ENCODE results near the gene MSH6.

MSH6 gene

DNA sequence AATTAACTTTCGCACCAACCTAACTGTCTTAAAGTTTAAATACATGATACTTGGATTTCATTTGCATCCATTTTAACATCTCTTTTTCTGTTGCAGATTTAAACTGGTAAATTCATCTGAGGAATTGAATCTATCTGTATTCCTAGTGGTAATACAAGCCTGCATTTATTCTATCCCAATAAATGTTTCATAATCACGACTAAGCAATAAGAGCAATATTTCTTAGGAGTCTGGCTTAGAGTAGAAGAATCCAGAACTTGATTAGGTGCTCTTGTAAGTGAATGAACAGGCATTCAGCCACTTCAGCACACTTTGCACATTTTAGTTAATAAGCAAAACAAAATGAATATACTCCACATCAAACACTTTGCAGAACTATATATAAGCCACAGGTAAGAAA lies 27.0 kb downstream of the MSH6 start:
- H3K4ac ChIP-seq (ENCODE audit: low read depth, low read length), result no peak overlapping the region
- no peak overlapping the region for H4K8ac ChIP-seq (ENCODE audit: low read depth, low read length)
- H2BK120ac ChIP-seq (ENCODE audit: insufficient read depth, low read length, poor library complexity), result no peak overlapping the region
- no peaks in the 10 kb centered on the region for H3K79me2 ChIP-seq (ENCODE audit: control insufficient read depth, insufficient read depth, low read length, poor library complexity)
- WGBS (ENCODE audit: extremely low coverage, insufficient coverage, insufficient read length), result no CpG with 5 or more reads among the region's 2 CpGs
- no peak overlapping the region for H2AK5ac ChIP-seq (ENCODE audit: low read length)
- no peak overlapping the region for H3K18ac ChIP-seq (ENCODE audit: low read length)
- no peak overlapping the region for H4K91ac ChIP-seq (ENCODE audit: low read depth, low read length)
- H2AFZ ChIP-seq (ENCODE audit: insufficient read depth, low read length, poor library complexity), result no peak overlapping the region
- no peaks in the 10 kb centered on the region for H3K4me1 ChIP-seq (ENCODE audit: control insufficient read depth in 1 of 2, insufficient read depth in 2 of 2, low read length in 2 of 2)
- no peak overlapping the region for H3K23ac ChIP-seq (ENCODE audit: low read length)
- no peaks in the 10 kb centered on the region for H3K27me3 ChIP-seq (ENCODE audit: insufficient read depth, low read length)
- no peak overlapping the region for H3K27ac ChIP-seq (ENCODE audit: low read depth, low read length)
- H3K9me3 ChIP-seq (ENCODE audit: insufficient read depth, low read depth, low read length), result no peaks in the 10 kb centered on the region
- no peak overlapping the region for H3K4me3 ChIP-seq (ENCODE audit: low read depth, low read length)
- H2BK5ac ChIP-seq (ENCODE audit: low read depth, low read length, poor library complexity), result no peak overlapping the region
- no peak overlapping the region for H3K14ac ChIP-seq (ENCODE audit: low read length)
- peaks cover 15 to 16% of the 10 kb centered on the region in 2 experiments for H3K36me3 ChIP-seq (ENCODE audit: control insufficient read depth in 1 of 2, insufficient read depth in 2 of 2, low read length in 2 of 2)
- no peak overlapping the region for H2BK12ac ChIP-seq (ENCODE audit: low read length)
- H3K9ac ChIP-seq (ENCODE audit: low read length), result no peak overlapping the region
- H4K12ac ChIP-seq (ENCODE audit: low read depth, low read length), result no peak overlapping the region
- no peak for DNase-seq
- no peaks in the 10 kb centered on the region for H3K79me1 ChIP-seq (ENCODE audit: low read length)
- no peak overlapping the region for H3K4me2 ChIP-seq (ENCODE audit: low read length)

DNA sequence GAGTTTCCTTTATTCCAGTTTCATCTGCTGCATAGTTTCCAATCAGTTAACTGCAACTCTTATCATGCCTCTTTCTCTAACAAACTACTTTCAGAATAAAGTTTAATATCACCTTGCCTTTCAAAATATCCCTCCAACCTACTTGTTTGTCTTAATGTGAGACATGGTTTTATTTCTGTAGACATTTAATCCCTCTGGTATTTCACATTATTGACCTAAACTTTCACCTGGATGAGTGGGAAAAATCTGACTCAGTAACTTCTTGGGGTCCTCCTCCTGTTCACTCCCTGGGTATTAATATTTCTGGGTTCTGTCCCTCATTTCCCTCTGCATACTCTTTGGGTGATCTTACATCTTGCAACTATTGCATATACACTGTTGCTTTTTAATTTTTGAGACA lies 27.9 kb downstream of the MSH6 start:
- Histone ChIP-seq H3K4ac (ENCODE audit: low read depth, low read length) (no peak overlapping the region), H2AK5ac (ENCODE audit: low read length) (no peak overlapping the region), H4K12ac (ENCODE audit: low read depth, low read length) (no peak overlapping the region), H3K9me3 (ENCODE audit: insufficient read depth, low read depth, low read length) (no peaks in the 10 kb centered on the region), H3K18ac (ENCODE audit: low read length) (no peak overlapping the region), H3K4me2 (ENCODE audit: low read length) (no peak overlapping the region), H2BK120ac (ENCODE audit: insufficient read depth, low read length, poor library complexity) (no peak overlapping the region), H2AFZ (ENCODE audit: insufficient read depth, low read length, poor library complexity) (no peak overlapping the region), H4K91ac (ENCODE audit: low read depth, low read length) (no peak overlapping the region), H3K27ac (ENCODE audit: low read depth, low read length) (no peak overlapping the region), H3K36me3 (ENCODE audit: control insufficient read depth in 1 of 2, insufficient read depth in 2 of 2, low read length in 2 of 2) (peaks cover 13 to 21% of the 10 kb centered on the region in 2 experiments), H3K14ac (ENCODE audit: low read length) (no peak overlapping the region), H3K79me2 (ENCODE audit: control insufficient read depth, insufficient read depth, low read length, poor library complexity) (no peaks in the 10 kb centered on the region), H3K4me1 (ENCODE audit: control insufficient read depth in 1 of 2, insufficient read depth in 2 of 2, low read length in 2 of 2) (no peaks in the 10 kb centered on the region), H4K8ac (ENCODE audit: low read depth, low read length) (no peak overlapping the region), H2BK12ac (ENCODE audit: low read length) (no peak overlapping the region), H3K79me1 (ENCODE audit: low read length) (no peaks in the 10 kb centered on the region), H3K9ac (ENCODE audit: low read length) (no peak overlapping the region), H3K27me3 (ENCODE audit: insufficient read depth, low read length) (no peaks in the 10 kb centered on the region), H3K4me3 (ENCODE audit: low read depth, low read length) (no peak overlapping the region), H2BK5ac (ENCODE audit: low read depth, low read length, poor library complexity) (no peak overlapping the region), H3K23ac (ENCODE audit: low read length) (no peak overlapping the region)
- DNase-seq, result no peak

DNA sequence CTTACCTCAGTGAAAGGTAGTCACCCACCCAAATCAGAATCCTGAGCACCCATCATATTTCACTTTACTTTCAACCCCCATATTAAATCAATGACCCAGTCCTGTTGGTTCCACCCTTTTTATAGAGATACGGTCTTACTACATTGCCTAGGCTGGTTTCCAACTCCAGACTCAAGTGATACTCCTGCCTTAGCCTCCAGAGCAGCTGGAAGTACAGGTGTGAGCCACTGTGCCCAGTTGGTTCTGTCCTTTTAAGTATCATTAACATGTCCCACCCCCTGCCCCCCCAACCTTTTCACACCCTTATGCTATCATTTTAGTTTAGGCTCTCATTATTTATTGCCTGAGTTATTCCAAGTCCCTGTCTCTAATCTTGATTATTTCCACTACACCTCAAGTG lies 28.7 kb downstream of the MSH6 start:
- no peak overlapping the region for H2AFZ ChIP-seq (ENCODE audit: insufficient read depth, low read length, poor library complexity)
- H3K36me3 ChIP-seq (ENCODE audit: control insufficient read depth in 1 of 2, insufficient read depth in 2 of 2, low read length in 2 of 2), result peaks cover 16 to 22% of the 10 kb centered on the region in 2 experiments
- H2BK5ac ChIP-seq (ENCODE audit: low read depth, low read length, poor library complexity), result no peak overlapping the region

DNA sequence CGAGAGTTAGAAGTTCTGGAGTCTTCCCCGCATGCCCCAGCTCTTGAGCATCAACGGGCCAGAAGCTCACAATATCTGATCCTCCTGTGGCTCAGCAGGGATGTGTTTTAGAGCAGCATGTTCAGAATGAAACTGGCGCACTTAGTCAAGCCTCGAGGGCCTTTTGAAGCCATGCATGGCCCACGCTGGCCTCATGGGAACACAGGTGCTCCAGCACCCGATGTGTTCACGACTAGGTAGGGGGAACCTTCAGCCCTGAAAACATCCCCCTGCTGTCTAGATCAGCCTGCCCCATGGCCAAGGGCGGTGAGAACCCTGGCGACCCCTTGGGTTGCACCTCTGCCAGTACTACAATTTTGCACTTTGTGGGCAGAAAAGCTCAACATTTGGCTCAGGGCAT lies 32.8 kb downstream of the MSH6 start:
- no peak overlapping the region for H4K8ac ChIP-seq (ENCODE audit: low read depth, low read length)
- H2BK12ac ChIP-seq (ENCODE audit: low read length), result no peak overlapping the region
- no peaks in the 10 kb centered on the region for H3K79me2 ChIP-seq (ENCODE audit: control insufficient read depth, insufficient read depth, low read length, poor library complexity)
- H3K4me3 ChIP-seq (ENCODE audit: low read depth, low read length), result no peak overlapping the region
- no peak overlapping the region for H3K4ac ChIP-seq (ENCODE audit: low read depth, low read length)
- no peak overlapping the region for H2AK5ac ChIP-seq (ENCODE audit: low read length)
- no peak overlapping the region for H3K27ac ChIP-seq (ENCODE audit: low read depth, low read length)
- H3K27me3 ChIP-seq (ENCODE audit: insufficient read depth, low read length), result no peaks in the 10 kb centered on the region
- peaks cover 21 to 32% of the 10 kb centered on the region in 2 experiments for H3K36me3 ChIP-seq (ENCODE audit: control insufficient read depth in 1 of 2, insufficient read depth in 2 of 2, low read length in 2 of 2)
- no peak overlapping the region for H3K18ac ChIP-seq (ENCODE audit: low read length)
- no peak overlapping the region for H2AFZ ChIP-seq (ENCODE audit: insufficient read depth, low read length, poor library complexity)
- no peak overlapping the region for H3K9ac ChIP-seq (ENCODE audit: low read length)
- H4K91ac ChIP-seq (ENCODE audit: low read depth, low read length), result no peak overlapping the region
- H3K4me1 ChIP-seq (ENCODE audit: control insufficient read depth in 1 of 2, insufficient read depth in 2 of 2, low read length in 2 of 2), result no peaks in the 10 kb centered on the region
- no peaks in the 10 kb centered on the region for H3K9me3 ChIP-seq (ENCODE audit: insufficient read depth, low read depth, low read length)
- no CpG with 5 or more reads among the region's 10 CpGs for WGBS (ENCODE audit: extremely low coverage, insufficient coverage, insufficient read length)
- H4K12ac ChIP-seq (ENCODE audit: low read depth, low read length), result no peak overlapping the region
- no peak overlapping the region for H3K4me2 ChIP-seq (ENCODE audit: low read length)
- no peak overlapping the region for H3K23ac ChIP-seq (ENCODE audit: low read length)
- no peak overlapping the region for H2BK5ac ChIP-seq (ENCODE audit: low read depth, low read length, poor library complexity)
- no peak overlapping the region for H2BK120ac ChIP-seq (ENCODE audit: insufficient read depth, low read length, poor library complexity)
- no peaks in the 10 kb centered on the region for H3K79me1 ChIP-seq (ENCODE audit: low read length)
- no peak overlapping the region for H3K14ac ChIP-seq (ENCODE audit: low read length)
- no peak for DNase-seq

More for the DNA sequence above, 28.7 kb downstream of the MSH6 start:
- DNase-seq, result no peak
- no peak overlapping the region for H4K12ac ChIP-seq (ENCODE audit: low read depth, low read length)
- H3K79me1 ChIP-seq (ENCODE audit: low read length), result no peaks in the 10 kb centered on the region
- no peak overlapping the region for H2BK120ac ChIP-seq (ENCODE audit: insufficient read depth, low read length, poor library complexity)
- H4K8ac ChIP-seq (ENCODE audit: low read depth, low read length), result no peak overlapping the region
- no peak overlapping the region for H3K4me2 ChIP-seq (ENCODE audit: low read length)
- no peaks in the 10 kb centered on the region for H3K79me2 ChIP-seq (ENCODE audit: control insufficient read depth, insufficient read depth, low read length, poor library complexity)
- H2AK5ac ChIP-seq (ENCODE audit: low read length), result no peak overlapping the region
- H3K14ac ChIP-seq (ENCODE audit: low read length), result no peak overlapping the region
- H3K27ac ChIP-seq (ENCODE audit: low read depth, low read length), result no peak overlapping the region
- no peak overlapping the region for H3K9ac ChIP-seq (ENCODE audit: low read length)
- WGBS (ENCODE audit: extremely low coverage, insufficient coverage, insufficient read length), result no CpG with 5 or more reads among the region's 1 CpG
- no peaks in the 10 kb centered on the region for H3K27me3 ChIP-seq (ENCODE audit: insufficient read depth, low read length)
- H4K91ac ChIP-seq (ENCODE audit: low read depth, low read length), result no peak overlapping the region
- H3K4me3 ChIP-seq (ENCODE audit: low read depth, low read length), result no peak overlapping the region
- H3K18ac ChIP-seq (ENCODE audit: low read length), result no peak overlapping the region
- no peak overlapping the region for H2BK12ac ChIP-seq (ENCODE audit: low read length)
- H3K23ac ChIP-seq (ENCODE audit: low read length), result no peak overlapping the region
- H3K9me3 ChIP-seq (ENCODE audit: insufficient read depth, low read depth, low read length), result no peaks in the 10 kb centered on the region
- no peaks in the 10 kb centered on the region for H3K4me1 ChIP-seq (ENCODE audit: control insufficient read depth in 1 of 2, insufficient read depth in 2 of 2, low read length in 2 of 2)
- H3K4ac ChIP-seq (ENCODE audit: low read depth, low read length), result no peak overlapping the region

All from trophoblast cell (in vitro differentiated cells and primary cell).